ENCODE data around the gene CFAP99.

DNA sequence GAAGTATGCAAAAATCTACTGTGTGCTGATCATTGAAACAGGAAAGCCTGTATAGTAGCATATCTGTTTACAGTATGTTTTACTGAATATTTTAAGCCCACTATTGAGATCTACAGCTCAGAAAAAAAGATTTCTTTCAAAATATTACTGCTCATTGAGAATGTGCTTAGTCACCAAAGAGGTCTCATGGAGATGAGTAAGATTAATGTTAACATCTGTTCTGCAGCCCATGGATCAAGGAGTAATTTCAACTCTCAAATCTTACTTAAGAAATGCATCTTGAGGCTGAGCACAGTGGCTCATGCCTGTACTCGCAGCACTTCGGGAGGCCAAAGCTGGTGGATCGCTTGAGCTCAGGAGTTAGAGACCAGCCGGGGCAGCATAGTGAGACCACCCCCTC is 53.4 kb downstream of the CFAP99 start:
- TF ChIP-seq, protein P1, sequence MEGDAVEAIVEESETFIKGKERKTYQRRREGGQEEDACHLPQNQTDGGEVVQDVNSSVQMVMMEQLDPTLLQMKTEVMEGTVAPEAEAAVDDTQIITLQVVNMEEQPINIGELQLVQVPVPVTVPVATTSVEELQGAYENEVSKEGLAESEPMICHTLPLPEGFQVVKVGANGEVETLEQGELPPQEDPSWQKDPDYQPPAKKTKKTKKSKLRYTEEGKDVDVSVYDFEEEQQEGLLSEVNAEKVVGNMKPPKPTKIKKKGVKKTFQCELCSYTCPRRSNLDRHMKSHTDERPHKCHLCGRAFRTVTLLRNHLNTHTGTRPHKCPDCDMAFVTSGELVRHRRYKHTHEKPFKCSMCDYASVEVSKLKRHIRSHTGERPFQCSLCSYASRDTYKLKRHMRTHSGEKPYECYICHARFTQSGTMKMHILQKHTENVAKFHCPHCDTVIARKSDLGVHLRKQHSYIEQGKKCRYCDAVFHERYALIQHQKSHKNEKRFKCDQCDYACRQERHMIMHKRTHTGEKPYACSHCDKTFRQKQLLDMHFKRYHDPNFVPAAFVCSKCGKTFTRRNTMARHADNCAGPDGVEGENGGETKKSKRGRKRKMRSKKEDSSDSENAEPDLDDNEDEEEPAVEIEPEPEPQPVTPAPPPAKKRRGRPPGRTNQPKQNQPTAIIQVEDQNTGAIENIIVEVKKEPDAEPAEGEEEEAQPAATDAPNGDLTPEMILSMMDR (IDR thresholded peaks at IDR 0.05; ENCODE audit: borderline replicate concordance, extremely low read depth, low read length, poor library complexity, severe bottlenecking), result no peak
- TF ChIP-seq EZH2 (IDR thresholded peaks at IDR 0.05; ENCODE audit: borderline replicate concordance, low read depth, low read length, severe bottlenecking), result no peak
